ENCODE data around the gene CSNK1G1.

Gene CSNK1G1

DNA sequence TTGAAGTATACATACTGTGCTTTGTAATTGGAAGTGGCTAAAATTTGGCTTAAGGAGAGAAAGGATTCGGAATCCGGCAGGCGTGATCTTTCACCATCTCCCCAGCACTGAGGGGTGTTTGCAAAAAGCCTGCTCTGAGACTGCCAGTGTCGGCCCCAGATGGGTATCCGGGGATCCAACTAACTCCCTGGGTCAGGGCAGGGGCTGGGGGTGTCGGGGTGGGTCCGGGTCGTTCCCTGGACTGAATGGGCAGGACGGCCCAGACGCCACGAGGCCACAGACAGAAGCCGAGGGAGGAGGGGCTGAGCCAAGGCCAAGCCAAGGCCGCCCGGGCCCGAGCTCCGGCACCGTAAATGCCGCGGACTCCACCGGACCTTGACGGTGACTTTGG, 193.5 kb downstream of the CSNK1G1 start:
- Histone ChIP-seq H3K27me3 (ENCODE audit: insufficient read depth, low read length) (no peaks in the 10 kb centered on the region), H2AFZ (ENCODE audit: low read length) (no peak overlapping the region), H3K27ac (ENCODE audit: low read depth, low read length, poor library complexity, severe bottlenecking) (peak overlapping the region; percentile 40), H3K4me2 (ENCODE audit: low read length) (peak overlapping the region; percentile 94), H3K4me3 (ENCODE audit: low read depth, low read length, poor library complexity, severe bottlenecking) (peak overlapping the region; percentile 94), H3K4me1 (ENCODE audit: insufficient read depth, low read length, severe bottlenecking) (peaks cover 61% of the 10 kb centered on the region), H4K20me1 (ENCODE audit: insufficient read depth, low read length) (no peaks in the 10 kb centered on the region), H3F3A (ENCODE audit: insufficient read depth, low read length) (no peaks in the 10 kb centered on the region), H3K9me3 (ENCODE audit: low read length) (no peaks in the 10 kb centered on the region), H3K9me2 (ENCODE audit: low read depth, low read length) (no peaks in the 10 kb centered on the region), H3K79me2 (ENCODE audit: insufficient read depth, low read length) (peaks cover 9% of the 10 kb centered on the region), H3K9ac (ENCODE audit: low read length) (peak overlapping the region; percentile 93), H3K36me3 (ENCODE audit: insufficient read depth, low read length) (peaks cover 36% of the 10 kb centered on the region)
- TF ChIP-seq EZH2 (IDR thresholded peaks at IDR 0.05; ENCODE audit: borderline replicate concordance, low read length) (no peak), CTCF (IDR thresholded peaks at IDR 0.05; ENCODE audit: low read length) (no peak)

- Histone ChIP-seq H4K20me1 (ENCODE audit: insufficient read depth, low read length) (no peaks in the 10 kb centered on the region), H3K4me1 (ENCODE audit: insufficient read depth, low read length, severe bottlenecking) (peaks cover 63% of the 10 kb centered on the region), H3K9me3 (ENCODE audit: low read length) (no peaks in the 10 kb centered on the region), H3K9me2 (ENCODE audit: low read depth, low read length) (no peaks in the 10 kb centered on the region), H3K27me3 (ENCODE audit: insufficient read depth, low read length) (no peaks in the 10 kb centered on the region), H2AFZ (ENCODE audit: low read length) (no peak overlapping the region), H3F3A (ENCODE audit: insufficient read depth, low read length) (no peaks in the 10 kb centered on the region), H3K4me2 (ENCODE audit: low read length) (peak overlapping the region; percentile 94), H3K79me2 (ENCODE audit: insufficient read depth, low read length) (peaks cover 9% of the 10 kb centered on the region), H3K4me3 (ENCODE audit: low read depth, low read length, poor library complexity, severe bottlenecking) (peak overlapping the region; percentile 94), H3K27ac (ENCODE audit: low read depth, low read length, poor library complexity, severe bottlenecking) (peak overlapping the region; percentile 40), H3K9ac (ENCODE audit: low read length) (peak overlapping the region; percentile 93), H3K36me3 (ENCODE audit: insufficient read depth, low read length) (peaks cover 42% of the 10 kb centered on the region)
- no peak for TF ChIP-seq CTCF (IDR thresholded peaks at IDR 0.05; ENCODE audit: low read length)
- TF ChIP-seq EZH2 (IDR thresholded peaks at IDR 0.05; ENCODE audit: borderline replicate concordance, low read length): no peak
Observed at GRCh38 chr15:64161688-64162477, 194.1 kb downstream of the CSNK1G1 start.

GRCh38 chr15:64158363-64159134, 197.4 kb downstream of the CSNK1G1 start:
- Histone ChIP-seq H3F3A (ENCODE audit: insufficient read depth, low read length) (no peaks in the 10 kb centered on the region), H3K4me2 (ENCODE audit: low read length) (no peak overlapping the region; the same call in 1 of the 2 replicates), H2AFZ (ENCODE audit: low read length) (no peak overlapping the region), H3K9me3 (ENCODE audit: low read length) (no peaks in the 10 kb centered on the region), H4K20me1 (ENCODE audit: insufficient read depth, low read length) (no peaks in the 10 kb centered on the region), H3K36me3 (ENCODE audit: insufficient read depth, low read length) (peaks cover 71% of the 10 kb centered on the region), H3K4me1 (ENCODE audit: insufficient read depth, low read length, severe bottlenecking) (peaks cover 75% of the 10 kb centered on the region), H3K27me3 (ENCODE audit: insufficient read depth, low read length) (no peaks in the 10 kb centered on the region), H3K9me2 (ENCODE audit: low read depth, low read length) (no peaks in the 10 kb centered on the region), H3K4me3 (ENCODE audit: low read depth, low read length, poor library complexity, severe bottlenecking) (no peak overlapping the region), H3K27ac (ENCODE audit: low read depth, low read length, poor library complexity, severe bottlenecking) (peak overlapping the region; percentile 18), H3K9ac (ENCODE audit: low read length) (no peak overlapping the region; the same call in 1 of the 2 replicates), H3K79me2 (ENCODE audit: insufficient read depth, low read length) (peaks cover 9% of the 10 kb centered on the region)
- no peak for TF ChIP-seq EZH2 (IDR thresholded peaks at IDR 0.05; ENCODE audit: borderline replicate concordance, low read length)
- no peak for TF ChIP-seq CTCF (IDR thresholded peaks at IDR 0.05; ENCODE audit: low read length)

Data from OCI-LY1 (cell line).